ENCODE results near the gene COL8A2. TPM values are rescaled to one million over a fixed set of nuclear protein-coding genes. Genes with fewer than 3 reads are reported as not detected.

Gene COL8A2
- total RNA-seq, 1 experiment from 2014 or later = not detected

GRCh38 chr1:36143424-36143823 is 18.4 kb upstream of the COL8A2 start:
- CTCF ChIA-PET = interaction anchor here (0.6 kb wide), 2 partner anchors 47 to 238 kb away, joined by 3 to 5 read pairs; no protein-coding TSS in a partner anchor
- H3K4me1 Mint-ChIP-seq (ENCODE audit: insufficient read depth, unreplicated experiment) = peaks cover 7% of the 10 kb centered on the region
- H3K27ac Mint-ChIP-seq (ENCODE audit: low read depth, unreplicated experiment) = no peak overlapping the region
- H3K36me3 Mint-ChIP-seq (ENCODE audit: insufficient read depth, unreplicated experiment) = peaks cover 30% of the 10 kb centered on the region
- no peak for DNase-seq (ENCODE audit: unreplicated experiment)
- BruUV-seq (replicated peaks) = no TSS peak
- H3K4me3 Mint-ChIP-seq (ENCODE audit: unreplicated experiment) = no peak overlapping the region
- intact Hi-C loops (cut with micrococcal nuclease) = no loop called here
- POLR2A ChIA-PET = no interaction called here
- H3K27me3 Mint-ChIP-seq (ENCODE audit: insufficient read depth, unreplicated experiment) = no peaks in the 10 kb centered on the region
- no peaks in the 10 kb centered on the region for H3K9me3 Mint-ChIP-seq (ENCODE audit: unreplicated experiment)
- TF ChIP-seq, protein P1, sequence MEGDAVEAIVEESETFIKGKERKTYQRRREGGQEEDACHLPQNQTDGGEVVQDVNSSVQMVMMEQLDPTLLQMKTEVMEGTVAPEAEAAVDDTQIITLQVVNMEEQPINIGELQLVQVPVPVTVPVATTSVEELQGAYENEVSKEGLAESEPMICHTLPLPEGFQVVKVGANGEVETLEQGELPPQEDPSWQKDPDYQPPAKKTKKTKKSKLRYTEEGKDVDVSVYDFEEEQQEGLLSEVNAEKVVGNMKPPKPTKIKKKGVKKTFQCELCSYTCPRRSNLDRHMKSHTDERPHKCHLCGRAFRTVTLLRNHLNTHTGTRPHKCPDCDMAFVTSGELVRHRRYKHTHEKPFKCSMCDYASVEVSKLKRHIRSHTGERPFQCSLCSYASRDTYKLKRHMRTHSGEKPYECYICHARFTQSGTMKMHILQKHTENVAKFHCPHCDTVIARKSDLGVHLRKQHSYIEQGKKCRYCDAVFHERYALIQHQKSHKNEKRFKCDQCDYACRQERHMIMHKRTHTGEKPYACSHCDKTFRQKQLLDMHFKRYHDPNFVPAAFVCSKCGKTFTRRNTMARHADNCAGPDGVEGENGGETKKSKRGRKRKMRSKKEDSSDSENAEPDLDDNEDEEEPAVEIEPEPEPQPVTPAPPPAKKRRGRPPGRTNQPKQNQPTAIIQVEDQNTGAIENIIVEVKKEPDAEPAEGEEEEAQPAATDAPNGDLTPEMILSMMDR (IDR thresholded peaks at IDR 0.05; ENCODE audit: unreplicated experiment) = no peak

DNA sequence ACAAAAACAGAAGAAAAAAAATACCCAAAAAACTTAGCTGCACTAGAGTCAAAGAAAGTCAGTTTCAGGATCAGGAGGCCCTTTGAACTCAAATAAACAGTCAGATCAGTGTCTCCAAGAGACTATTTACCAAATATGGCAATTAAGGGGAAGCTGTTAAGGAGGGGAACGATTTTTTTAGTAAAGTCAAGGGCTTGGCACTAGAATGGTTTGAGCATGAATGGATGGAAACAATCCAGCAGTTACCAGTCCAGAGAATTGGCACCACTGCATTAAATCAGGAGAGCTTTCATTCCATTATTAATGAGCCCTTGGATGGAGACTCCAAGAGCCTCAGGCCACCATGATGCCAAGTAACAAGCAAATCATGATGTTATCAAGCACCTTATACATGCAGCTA is 17.1 kb upstream of the COL8A2 start:
- TF ChIP-seq, protein P1 (IDR thresholded peaks at IDR 0.05; ENCODE audit: unreplicated experiment) = no peak
- no TSS peak for BruUV-seq (replicated peaks)
- H3K4me3 Mint-ChIP-seq (ENCODE audit: unreplicated experiment) = no peak overlapping the region
- H3K4me1 Mint-ChIP-seq (ENCODE audit: insufficient read depth, unreplicated experiment) = no peaks in the 10 kb centered on the region
- no peak overlapping the region for H3K27ac Mint-ChIP-seq (ENCODE audit: low read depth, unreplicated experiment)
- no peak for DNase-seq (ENCODE audit: unreplicated experiment)
- intact Hi-C loops (cut with micrococcal nuclease) = no loop called here
- peaks cover 40% of the 10 kb centered on the region for H3K36me3 Mint-ChIP-seq (ENCODE audit: insufficient read depth, unreplicated experiment)
- ChIA-PET POLR2A (no interaction called here), CTCF (interaction anchor here (0.6 kb wide), 2 partner anchors 9 to 202 kb away, joined by 6 read pairs; no protein-coding TSS in a partner anchor)
- H3K9me3 Mint-ChIP-seq (ENCODE audit: unreplicated experiment) = no peaks in the 10 kb centered on the region
- H3K27me3 Mint-ChIP-seq (ENCODE audit: insufficient read depth, unreplicated experiment) = no peaks in the 10 kb centered on the region

GRCh38 chr1:36139521-36139920 is 14.5 kb upstream of the COL8A2 start:
- H3K27ac Mint-ChIP-seq (ENCODE audit: low read depth, unreplicated experiment) = no peak overlapping the region
- H3K9me3 Mint-ChIP-seq (ENCODE audit: unreplicated experiment) = no peaks in the 10 kb centered on the region
- ChIA-PET POLR2A (no interaction called here), CTCF (interaction anchor here (0.6 to 1.6 kb wide), 3 partner anchors 9 to 838 kb away, joined by 3 to 6 read pairs (median 6); partner anchors contain the start of gene TRAPPC3)
- TF ChIP-seq, protein P1 (IDR thresholded peaks at IDR 0.05; ENCODE audit: unreplicated experiment) = no peak
- BruUV-seq (replicated peaks) = no TSS peak
- no peaks in the 10 kb centered on the region for H3K27me3 Mint-ChIP-seq (ENCODE audit: insufficient read depth, unreplicated experiment)
- no peak for DNase-seq (ENCODE audit: unreplicated experiment)
- no peak overlapping the region for H3K4me3 Mint-ChIP-seq (ENCODE audit: unreplicated experiment)
- H3K4me1 Mint-ChIP-seq (ENCODE audit: insufficient read depth, unreplicated experiment) = peaks cover 14% of the 10 kb centered on the region
- intact Hi-C loops (cut with micrococcal nuclease) = no loop called here
- peaks cover 48% of the 10 kb centered on the region for H3K36me3 Mint-ChIP-seq (ENCODE audit: insufficient read depth, unreplicated experiment)

GRCh38 chr1:36137776-36138175 is 12.8 kb upstream of the COL8A2 start:
- H3K4me3 Mint-ChIP-seq (ENCODE audit: unreplicated experiment) = no peak overlapping the region
- ChIA-PET CTCF (no interaction called here), POLR2A (no interaction called here)
- TF ChIP-seq, protein P1 (IDR thresholded peaks at IDR 0.05; ENCODE audit: unreplicated experiment) = no peak
- peaks cover 42% of the 10 kb centered on the region for H3K36me3 Mint-ChIP-seq (ENCODE audit: insufficient read depth, unreplicated experiment)
- no peaks in the 10 kb centered on the region for H3K27me3 Mint-ChIP-seq (ENCODE audit: insufficient read depth, unreplicated experiment)
- no peak overlapping the region for H3K27ac Mint-ChIP-seq (ENCODE audit: low read depth, unreplicated experiment)
- intact Hi-C loops (cut with micrococcal nuclease) = no loop called here
- H3K4me1 Mint-ChIP-seq (ENCODE audit: insufficient read depth, unreplicated experiment) = peaks cover 21% of the 10 kb centered on the region
- BruUV-seq (replicated peaks) = no TSS peak
- no peak for DNase-seq (ENCODE audit: unreplicated experiment)
- no peaks in the 10 kb centered on the region for H3K9me3 Mint-ChIP-seq (ENCODE audit: unreplicated experiment)
